ENCODE data around the gene STPG1. TPM values are rescaled to one million over a fixed set of nuclear protein-coding genes. Genes with fewer than 3 reads are reported as not detected.
A peak's percentile ranks its signal among the peaks of the same experiment; 100 is the strongest.

STPG1 gene
- total RNA-seq, 1 donor from 2014 or later, result 9.2 TPM

DNA sequence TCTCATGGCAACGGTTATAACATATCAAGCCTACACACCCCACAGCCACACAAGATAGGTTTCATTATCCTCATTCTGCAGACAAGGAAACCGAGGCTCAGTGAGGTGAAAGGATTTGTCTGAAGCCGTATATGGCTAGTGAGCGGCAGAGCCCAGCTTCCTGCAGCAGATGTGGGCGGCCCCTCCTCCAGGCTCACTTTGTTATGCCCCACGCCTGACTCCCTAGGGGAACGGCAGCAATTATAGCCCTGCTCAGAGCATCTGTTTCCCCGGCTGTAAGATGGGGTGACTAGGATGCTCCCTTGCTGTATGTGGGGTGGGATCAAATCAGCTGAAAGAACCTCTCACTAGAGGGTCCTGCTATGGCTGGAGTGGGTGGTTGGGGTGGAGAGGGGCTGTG is 72.3 kb downstream of the STPG1 start:
- Histone ChIP-seq H3K4me3 (ENCODE audit: insufficient read depth, low read depth, low read length) (no peak overlapping the region), H2AFZ (ENCODE audit: low read depth, low read length) (no peak overlapping the region), H4K20me1 (ENCODE audit: insufficient read depth, low read length) (no peaks in the 10 kb centered on the region), H3K27ac (ENCODE audit: low read depth, low read length) (no peak overlapping the region), H3K79me2 (ENCODE audit: insufficient read depth, low read length) (no peaks in the 10 kb centered on the region), H3K9me3 (ENCODE audit: insufficient read depth, low read depth, low read length) (no peaks in the 10 kb centered on the region), H3K4me2 (ENCODE audit: low read length) (no peak overlapping the region), H3K36me3 (ENCODE audit: insufficient read depth, low read length) (no peaks in the 10 kb centered on the region), H3K9ac (ENCODE audit: low read length) (no peak overlapping the region), H3K27me3 (ENCODE audit: insufficient read depth, low read length) (no peaks in the 10 kb centered on the region), H3K4me1 (ENCODE audit: insufficient read depth, low read length) (peaks cover 2% of the 10 kb centered on the region)
- H3K27ac Mint-ChIP-seq (ENCODE audit: unreplicated experiment), result no peak overlapping the region
- peaks cover 6% of the 10 kb centered on the region for H3K4me1 Mint-ChIP-seq (ENCODE audit: low read depth, unreplicated experiment)
- FAIRE-seq, result no peak
- no peak overlapping the region for H3K4me3 Mint-ChIP-seq (ENCODE audit: unreplicated experiment)
- TF ChIP-seq EZH2 (IDR thresholded peaks at IDR 0.05; ENCODE audit: insufficient read depth, low read length), result no peak
- TF ChIP-seq, protein P1, sequence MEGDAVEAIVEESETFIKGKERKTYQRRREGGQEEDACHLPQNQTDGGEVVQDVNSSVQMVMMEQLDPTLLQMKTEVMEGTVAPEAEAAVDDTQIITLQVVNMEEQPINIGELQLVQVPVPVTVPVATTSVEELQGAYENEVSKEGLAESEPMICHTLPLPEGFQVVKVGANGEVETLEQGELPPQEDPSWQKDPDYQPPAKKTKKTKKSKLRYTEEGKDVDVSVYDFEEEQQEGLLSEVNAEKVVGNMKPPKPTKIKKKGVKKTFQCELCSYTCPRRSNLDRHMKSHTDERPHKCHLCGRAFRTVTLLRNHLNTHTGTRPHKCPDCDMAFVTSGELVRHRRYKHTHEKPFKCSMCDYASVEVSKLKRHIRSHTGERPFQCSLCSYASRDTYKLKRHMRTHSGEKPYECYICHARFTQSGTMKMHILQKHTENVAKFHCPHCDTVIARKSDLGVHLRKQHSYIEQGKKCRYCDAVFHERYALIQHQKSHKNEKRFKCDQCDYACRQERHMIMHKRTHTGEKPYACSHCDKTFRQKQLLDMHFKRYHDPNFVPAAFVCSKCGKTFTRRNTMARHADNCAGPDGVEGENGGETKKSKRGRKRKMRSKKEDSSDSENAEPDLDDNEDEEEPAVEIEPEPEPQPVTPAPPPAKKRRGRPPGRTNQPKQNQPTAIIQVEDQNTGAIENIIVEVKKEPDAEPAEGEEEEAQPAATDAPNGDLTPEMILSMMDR (IDR thresholded peaks at IDR 0.05; ENCODE audit: insufficient read depth, low read depth, low read length), result no peak
- peaks cover 55% of the 10 kb centered on the region for H3K27me3 Mint-ChIP-seq (ENCODE audit: low read depth, unreplicated experiment)
- H3K9me3 Mint-ChIP-seq (ENCODE audit: unreplicated experiment), result peaks cover 2% of the 10 kb centered on the region
- peaks cover 2% of the 10 kb centered on the region for H3K36me3 Mint-ChIP-seq (ENCODE audit: low read depth, unreplicated experiment)
- no peak for DNase-seq (ENCODE audit: low read depth)

DNA sequence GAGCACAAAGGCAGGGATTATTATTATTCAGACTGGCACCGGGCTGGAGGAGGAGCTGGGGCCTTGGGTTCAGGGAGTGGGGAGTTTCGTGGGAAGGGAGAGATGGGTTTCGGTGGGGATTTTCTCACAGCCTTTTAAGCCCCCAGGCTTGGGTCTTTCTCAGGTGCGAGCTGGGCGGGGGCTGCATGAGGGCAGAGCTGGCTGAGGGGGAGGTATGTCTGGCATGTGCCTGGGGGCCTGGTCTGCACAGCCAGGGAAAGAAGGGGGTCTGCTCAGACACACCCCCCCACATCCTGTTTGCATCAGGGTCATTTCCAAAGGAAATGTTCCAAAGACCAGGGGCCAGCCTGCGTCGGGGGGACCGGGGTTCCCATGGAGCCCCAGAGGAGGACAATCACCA is 72.8 kb downstream of the STPG1 start:
- no peak overlapping the region for H3K4me3 Mint-ChIP-seq (ENCODE audit: unreplicated experiment)
- no peak for FAIRE-seq

DNA sequence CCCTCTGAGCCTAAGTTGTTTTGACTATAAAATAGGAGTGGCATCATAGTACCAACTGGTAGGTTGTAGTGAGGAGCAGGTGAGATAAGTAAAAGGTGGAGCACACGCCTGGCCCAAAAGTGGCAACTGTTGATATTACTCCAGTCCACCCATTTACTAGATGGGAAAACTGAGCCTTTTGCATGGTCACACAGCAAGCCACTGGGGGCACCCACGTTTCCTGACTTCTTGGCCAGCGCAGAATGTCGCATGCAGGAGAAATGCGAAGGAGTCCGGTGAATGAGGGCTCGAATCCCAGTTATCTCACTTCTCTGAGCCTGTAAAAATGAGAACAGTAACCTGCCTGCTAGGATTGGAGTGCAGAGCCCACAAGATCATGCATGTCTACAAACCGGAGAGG is 73.6 kb downstream of the STPG1 start:
- H3K36me3 Mint-ChIP-seq (ENCODE audit: low read depth, unreplicated experiment), result peaks cover 2% of the 10 kb centered on the region
- Histone ChIP-seq H3K9ac (ENCODE audit: low read length) (no peak overlapping the region), H3K36me3 (ENCODE audit: insufficient read depth, low read length) (no peaks in the 10 kb centered on the region), H3K4me1 (ENCODE audit: insufficient read depth, low read length) (peaks cover 2% of the 10 kb centered on the region), H2AFZ (ENCODE audit: low read depth, low read length) (no peak overlapping the region), H4K20me1 (ENCODE audit: insufficient read depth, low read length) (no peaks in the 10 kb centered on the region), H3K4me2 (ENCODE audit: low read length) (no peak overlapping the region), H3K79me2 (ENCODE audit: insufficient read depth, low read length) (no peaks in the 10 kb centered on the region), H3K27me3 (ENCODE audit: insufficient read depth, low read length) (no peaks in the 10 kb centered on the region), H3K9me3 (ENCODE audit: insufficient read depth, low read depth, low read length) (no peaks in the 10 kb centered on the region), H3K27ac (ENCODE audit: low read depth, low read length) (no peak overlapping the region), H3K4me3 (ENCODE audit: insufficient read depth, low read depth, low read length) (no peak overlapping the region)
- H3K4me1 Mint-ChIP-seq (ENCODE audit: low read depth, unreplicated experiment), result peaks cover 6% of the 10 kb centered on the region
- H3K27ac Mint-ChIP-seq (ENCODE audit: unreplicated experiment), result no peak overlapping the region
- no peak for DNase-seq (ENCODE audit: low read depth)
- peaks cover 49% of the 10 kb centered on the region for H3K27me3 Mint-ChIP-seq (ENCODE audit: low read depth, unreplicated experiment)
- TF ChIP-seq EZH2 (IDR thresholded peaks at IDR 0.05; ENCODE audit: insufficient read depth, low read length), result no peak
- TF ChIP-seq, protein P1 (IDR thresholded peaks at IDR 0.05; ENCODE audit: insufficient read depth, low read depth, low read length), result no peak
- H3K9me3 Mint-ChIP-seq (ENCODE audit: unreplicated experiment), result peaks cover 2% of the 10 kb centered on the region
- H3K4me3 Mint-ChIP-seq (ENCODE audit: unreplicated experiment), result no peak overlapping the region
- no peak for FAIRE-seq

More for the DNA sequence above, 72.8 kb downstream of the STPG1 start:
- peak overlapping the region; percentile 53 for H3K27ac Mint-ChIP-seq (ENCODE audit: unreplicated experiment)
- Histone ChIP-seq H3K9me3 (ENCODE audit: insufficient read depth, low read depth, low read length) (no peaks in the 10 kb centered on the region), H3K27me3 (ENCODE audit: insufficient read depth, low read length) (no peaks in the 10 kb centered on the region), H3K27ac (ENCODE audit: low read depth, low read length) (no peak overlapping the region), H3K4me2 (ENCODE audit: low read length) (no peak overlapping the region), H3K36me3 (ENCODE audit: insufficient read depth, low read length) (no peaks in the 10 kb centered on the region), H3K79me2 (ENCODE audit: insufficient read depth, low read length) (no peaks in the 10 kb centered on the region), H3K9ac (ENCODE audit: low read length) (no peak overlapping the region), H2AFZ (ENCODE audit: low read depth, low read length) (no peak overlapping the region), H4K20me1 (ENCODE audit: insufficient read depth, low read length) (no peaks in the 10 kb centered on the region), H3K4me1 (ENCODE audit: insufficient read depth, low read length) (peaks cover 2% of the 10 kb centered on the region), H3K4me3 (ENCODE audit: insufficient read depth, low read depth, low read length) (no peak overlapping the region)
- no peak for TF ChIP-seq EZH2 (IDR thresholded peaks at IDR 0.05; ENCODE audit: insufficient read depth, low read length)
- TF ChIP-seq, protein P1 (IDR thresholded peaks at IDR 0.05; ENCODE audit: insufficient read depth, low read depth, low read length), result no peak
- DNase-seq (ENCODE audit: low read depth), result no peak
- peaks cover 51% of the 10 kb centered on the region for H3K27me3 Mint-ChIP-seq (ENCODE audit: low read depth, unreplicated experiment)
- H3K4me1 Mint-ChIP-seq (ENCODE audit: low read depth, unreplicated experiment), result peaks cover 6% of the 10 kb centered on the region
- H3K36me3 Mint-ChIP-seq (ENCODE audit: low read depth, unreplicated experiment), result peaks cover 2% of the 10 kb centered on the region
- H3K9me3 Mint-ChIP-seq (ENCODE audit: unreplicated experiment), result peaks cover 2% of the 10 kb centered on the region

Data from astrocyte (in vitro differentiated cells and primary cell).